Psoas muscle (tissue), 8 donors: Measurements from ENCODE around the gene SYNC. TPM values are rescaled to one million over a fixed set of nuclear protein-coding genes. Genes with fewer than 3 reads are reported as not detected.

Source experiments
- ATAC-seq, 4 donors: fragments of 200-7000 bp; cut with Tn5 transposase; one replicate each; pipeline ENCODE4 v1.9.1; 2020; ENCODE audit warnings: moderate library complexity in 3 of 4, mild to moderate bottlenecking in 2 of 4
- DNase-seq, 2 donors: peaks; one replicate each; pipeline ENCODE4 v3.0.0-alpha.2; 2020
- H3K27ac ChIP-seq: fragments of 200-600 bp; one replicate; pipeline ENCODE4 v1.8.0; 2022
- H3K27me3 ChIP-seq, 3 donors: fragments of 200-600 bp in 1 of 3; one replicate each; pipeline versions ENCODE4 v1.6.1 to v1.8.0; 2013 to 2022; ENCODE audit warnings: low read length in 2 of 3, mild to moderate bottlenecking in 2 of 3, moderate library complexity in 1 of 3; ENCODE audit not compliant: insufficient read depth in 3 of 3
- H3K36me3 ChIP-seq, 2 donors: fragments of 200-600 bp in 1 of 2; one replicate each; pipeline versions ENCODE4 v1.6.1 to v1.8.0; 2013 to 2022; ENCODE audit warnings: low read depth in 1 of 2, mild to moderate bottlenecking in 1 of 2, moderate library complexity in 1 of 2; ENCODE audit not compliant: insufficient read depth in 1 of 2
- H3K4me1 ChIP-seq: fragments of 200-600 bp; one replicate; pipeline ENCODE4 v1.8.0; 2022
- H3K4me3 ChIP-seq: fragments of 200-600 bp; one replicate; pipeline ENCODE4 v1.8.0; 2022; ENCODE audit warnings: mild to moderate bottlenecking
- H3K9me3 ChIP-seq: fragments of 200-600 bp; one replicate; pipeline ENCODE4 v1.8.0; 2022
- CTCF ChIP-seq: fragments of 200-600 bp; IDR thresholded peaks from one replicate; pipeline ENCODE4 v1.8.0; 2022; ENCODE audit warnings: antibody characterized with exemption
- WGBS, 3 donors: extraction: QIAGEN DNeasy Blood & Tissue Kit; methylation state at CpG; one replicate each; pipeline versions ENCODE4 v1.1.6 to v1.1.7; 2013; 5-methylcytosine and 5-hydroxymethylcytosine counted together
- intact Hi-C, 2 donors: fragments of 100-400 bp; cut with DNase I; formaldehyde crosslinking; loops; one replicate each; pipeline versions ENCODE4 v1.11.0 to v1.14.2; 2022
- polyA plus RNA-seq, 3 donors: library from polyadenylated mRNA; stranded (reverse); fragments of 200-250 nt; gene quantifications; one replicate each; pipeline ENCODE4 v1.2.3, GENCODE V29; 2013
- total RNA-seq, 4 donors: library from RNA; stranded (reverse); fragmentation: NEBNext Ultra II Directional in 2 of 4; extraction: Animal tissue kit (Norgen Biotek cat#: 25700) in 2 of 4; gene quantifications; one replicate each; pipeline versions ENCODE4 v1.2.1 to v1.2.4, GENCODE V29; 2021 to 2023
- donor health status: healthy with polysubstance abuse.
- donor health status: DM: no; HTN: no; CAD: no; lungs with moderate emphysema.
- donor health status: Bipolar disorder and iron deficiency.
- donor health status: healthy.
- donor health status: DM: yes; HTN: yes; CAD: no.
- donor health status: DM: no; HTN: no; CAD: no.
- donor health status: DM: no; HTN: no; CAD: no.
- donor health status: DM: yes; HTN: yes; CAD: no.

SYNC gene
- total and polyA plus RNA-seq, 7 donors, result 40.4 to 82.5 (median 52.6) TPM

- H3K27ac ChIP-seq, result peak overlapping the region; percentile 61
- no peaks in the 10 kb centered on the region for H3K36me3 ChIP-seq
- no peaks in the 10 kb centered on the region for H3K9me3 ChIP-seq
- H3K4me3 ChIP-seq, result peak overlapping the region; percentile 78
- ATAC-seq (peak in 3 of 4 donors; percentile 30 to 34 (median 33)), DNase-seq (no peak)
- intact Hi-C loops, result no loop called here
- WGBS, 3 donors, result 25 to 41% (median 38%) methylated on average over 15 to 28 of the region's 28 CpGs
- H3K27me3 ChIP-seq, result no peaks in the 10 kb centered on the region
- no peak for TF ChIP-seq CTCF
- peaks cover 18% of the 10 kb centered on the region for H3K4me1 ChIP-seq
Measured at GRCh38 chr1:32742199-32742947, 39.8 kb upstream of the SYNC start.

GRCh38 chr1:32741413-32742198, 39.0 kb upstream of the SYNC start:
- ATAC-seq, result peak; percentile 51 to 74 (median 61)
- H3K27ac ChIP-seq, result peak overlapping the region; percentile 61
- no peaks in the 10 kb centered on the region for H3K36me3 ChIP-seq
- H3K4me3 ChIP-seq, result peak overlapping the region; percentile 78
- TF ChIP-seq CTCF, result peak; percentile 20
- no peaks in the 10 kb centered on the region for H3K27me3 ChIP-seq
- peaks cover 18% of the 10 kb centered on the region for H3K4me1 ChIP-seq
- no peaks in the 10 kb centered on the region for H3K9me3 ChIP-seq
- intact Hi-C loops, result no loop called here
- peak in 1 of 2 donors; percentile 32 for DNase-seq
- 0 to 5% (median 1%) methylated on average over 22 to 100 of the region's 103 CpGs for WGBS, 3 donors

- intact Hi-C loops, result no loop called here
- H3K27ac ChIP-seq, result no peak overlapping the region
- H3K9me3 ChIP-seq, result no peaks in the 10 kb centered on the region
- H3K4me3 ChIP-seq, result peak overlapping the region; percentile 78
- no peak for DNase-seq
- H3K27me3 ChIP-seq, result no peaks in the 10 kb centered on the region
- no peaks in the 10 kb centered on the region for H3K36me3 ChIP-seq
- peaks cover 18% of the 10 kb centered on the region for H3K4me1 ChIP-seq
- 31 to 39% (median 33%) methylated on average over 10 of the region's 10 CpGs for WGBS, 3 donors
- ATAC-seq, result peak in 1 of 4 donors; percentile 23
- TF ChIP-seq CTCF, result no peak
Measured at GRCh38 chr1:32741059-32741412, 38.5 kb upstream of the SYNC start.

- DNase-seq, result no peak
- no peak overlapping the region for H3K27ac ChIP-seq
- no peaks in the 10 kb centered on the region for H3K27me3 ChIP-seq
- TF ChIP-seq CTCF, result no peak
- intact Hi-C loops, result no loop called here
- H3K9me3 ChIP-seq, result no peaks in the 10 kb centered on the region
- peaks cover 5% of the 10 kb centered on the region for H3K4me1 ChIP-seq
- ATAC-seq, result no peak
- no peak overlapping the region for H3K4me3 ChIP-seq
- 86 to 91% (median 87%) methylated on average over 7 of the region's 7 CpGs for WGBS, 3 donors
- H3K36me3 ChIP-seq, result no peaks in the 10 kb centered on the region
Measured at GRCh38 chr1:32736812-32737791, 34.5 kb upstream of the SYNC start.
